Endothelial cell of umbilical vein (primary cell): ENCODE data around the gene GLI1. TPM values are rescaled to one million over a fixed set of nuclear protein-coding genes. Genes with fewer than 3 reads are reported as not detected.

Source experiments
- BruUV-seq: library from RNA; stranded (reverse); fragments of 400-500 nt; replicated peaks from 2 replicates; lab custom pipeline; 2021; lab: Mats Ljungman, UMichigan
- CTCF ChIA-PET: fragments of 300-600, 350-600 bp; sonication (Branson Sonifier 250); formaldehyde crosslinking; loops from one replicate; lab custom pipeline; 2021; ENCODE audit warnings: antibody characterized with exemption, inconsistent platforms; lab: Charles Lee
- POLR2A ChIA-PET: fragments of 300-600, 350-600 bp; sonication (Branson Sonifier 250); formaldehyde crosslinking; loops from one replicate; lab custom pipeline; 2021; ENCODE audit warnings: antibody characterized with exemption, inconsistent platforms; lab: Charles Lee
- DNase-seq: peaks from one replicate; pipeline ENCODE4 v3.0.0-alpha.2; 2011; ENCODE audit warnings: low read depth, low spot score
- FAIRE-seq: peaks from 2 replicates; lab custom pipeline; 2011; peaks lifted over from hg19 to GRCh38; lab: Jason Lieb, UNC
- H2AFZ ChIP-seq: 2 replicates; pipeline ENCODE4 v1.6.0; 2012; ENCODE audit warnings: low read depth, low read length, control low read depth, inconsistent platforms
- H3K27ac ChIP-seq: 2 replicates; pipeline ENCODE4 v1.5.1; 2011; ENCODE audit warnings: low read depth, mild to moderate bottlenecking, control low read depth, low read length, moderate library complexity; ENCODE audit not compliant: insufficient read depth
- H3K27me3 ChIP-seq, 2 experiments: 2 replicates each; pipeline versions ENCODE4 v1.6.0 to v1.6.1; 2011; ENCODE audit warnings: low read length in 2 of 2, mixed read lengths in 1 of 2; ENCODE audit not compliant: control insufficient read depth in 2 of 2, insufficient read depth in 2 of 2
- H3K36me3 ChIP-seq, 2 experiments: 2 replicates in 1 of 2; 3 replicates in 1 of 2; pipeline ENCODE4 v1.5.1; 2011; ENCODE audit warnings: low read length in 2 of 2, mild to moderate bottlenecking in 1 of 2, moderate library complexity in 1 of 2; ENCODE audit not compliant: control insufficient read depth in 2 of 2, insufficient read depth in 2 of 2; ENCODE audit errors: extremely low read depth in 1 of 2
- H3K4me1 ChIP-seq: 3 replicates; pipeline ENCODE4 v1.5.1; 2011; ENCODE audit warnings: mild to moderate bottlenecking, low read length; ENCODE audit not compliant: control insufficient read depth, insufficient read depth; ENCODE audit errors: extremely low read depth
- H3K4me2 ChIP-seq: 2 replicates; pipeline ENCODE4 v1.6.1; 2011; ENCODE audit warnings: low read length, control low read depth, mixed read lengths; ENCODE audit not compliant: insufficient read depth
- H3K4me3 ChIP-seq, 3 experiments: fragments of 200-600 bp in 1 of 3; sonication (generic), shearing (Covaris generic) in 1 of 3; replicated peaks in 1 of 3; 2 replicates each; pipeline ENCODE4 v1.5.1; 2011 to 2016; ENCODE audit warnings: control low read depth in 3 of 3, low read length in 3 of 3, mild to moderate bottlenecking in 2 of 3, inconsistent platforms in 1 of 3, low read depth in 1 of 3, moderate library complexity in 1 of 3; ENCODE audit not compliant: insufficient read depth in 1 of 3
- H3K79me2 ChIP-seq: 2 replicates; pipeline ENCODE4 v1.6.0; 2012; ENCODE audit warnings: low read length, inconsistent platforms; ENCODE audit not compliant: control insufficient read depth, insufficient read depth
- H3K9ac ChIP-seq: replicated peaks from 2 replicates; pipeline ENCODE3; 2011; ENCODE audit warnings: low read length, control low read depth; ENCODE audit not compliant: insufficient read depth; ENCODE audit errors: extremely low read depth
- H3K9me1 ChIP-seq: replicated peaks from 3 replicates; pipeline ENCODE4 v1.6.0; 2011; ENCODE audit warnings: mild to moderate bottlenecking, low read length; ENCODE audit not compliant: control insufficient read depth, insufficient read depth; ENCODE audit errors: extremely low read depth
- H3K9me3 ChIP-seq: replicated peaks from 2 replicates; pipeline ENCODE4 v1.5.1; 2012; ENCODE audit warnings: low read length, inconsistent platforms; ENCODE audit not compliant: control insufficient read depth, insufficient read depth
- H4K20me1 ChIP-seq: replicated peaks from 2 replicates; pipeline ENCODE3; 2011; ENCODE audit warnings: mild to moderate bottlenecking, low read length; ENCODE audit not compliant: control insufficient read depth, insufficient read depth; ENCODE audit errors: extremely low read depth
- EZH2 ChIP-seq: IDR thresholded peaks from 2 replicates; pipeline ENCODE4 v1.6.1; 2012; ENCODE audit warnings: borderline replicate concordance, low read depth, mild to moderate bottlenecking, moderate library complexity, low read length, inconsistent platforms; ENCODE audit not compliant: severe bottlenecking
- FOS ChIP-seq: IDR thresholded peaks from 2 replicates; pipeline ENCODE4 v1.6.1; 2011; ENCODE audit warnings: mild to moderate bottlenecking, low read length, moderate library complexity, borderline replicate concordance; ENCODE audit not compliant: insufficient read depth
- GATA2 ChIP-seq: IDR thresholded peaks from 2 replicates; pipeline ENCODE4 v1.7.0; 2011; ENCODE audit warnings: low read depth, mild to moderate bottlenecking, moderate library complexity, mixed read lengths, low read length; ENCODE audit not compliant: insufficient read length, insufficient read depth
- JUN ChIP-seq: IDR thresholded peaks from 2 replicates; pipeline ENCODE4 v1.6.1; 2011; ENCODE audit warnings: borderline replicate concordance, low read depth; ENCODE audit not compliant: insufficient read length, insufficient read depth
- MYC ChIP-seq: IDR thresholded peaks from one replicate; pipeline ENCODE4 v1.6.1; 2011; ENCODE audit warnings: mild to moderate bottlenecking, low read depth, low read length
- POLR2A ChIP-seq: IDR thresholded peaks from 2 replicates; pipeline ENCODE4 v1.6.1; 2012; ENCODE audit warnings: low read depth, mild to moderate bottlenecking, control low read depth, low read length
- dilution Hi-C: fragments of 300-500 bp; cut with MboI; formaldehyde crosslinking; loops from one replicate; pipeline ENCODE4 v1.15.0; 2019; ENCODE audit warnings: low sequenced_read_pairs; ENCODE audit not compliant: extremely low pct_ligation_motif_present
- intact Hi-C: fragments of 100-400 bp; cut with micrococcal nuclease; formaldehyde crosslinking; loops from one replicate; pipeline ENCODE4 v1.10.0; 2022
- polyA plus RNA-seq, 4 experiments: library from polyadenylated mRNA; depleted of rRNA in 3 of 4; stranded (reverse) in 3 of 4; unstranded in 1 of 4; fragments of >200 nt; gene quantifications; 2 replicates each; pipeline versions ENCODE4 v1.2.1 to v1.2.3, GENCODE V29; 2011 to 2012; ENCODE audit warnings: missing spikeins in 1 of 4
- total RNA-seq: library from RNA; stranded (reverse); gene quantifications from 2 replicates; pipeline ENCODE4 v1.2.3, GENCODE V29; 2021
- TF ChIP-seq, protein P1 (sequence below): IDR thresholded peaks from 2 replicates; pipeline ENCODE4 v1.6.1; 2011; ENCODE audit not compliant: insufficient read depth, insufficient read length

GLI1 gene
- total and polyA plus RNA-seq, 2 donors (not counting 3 experiments of a cell fraction or from before 2014, with no cell fraction given): 0.10 to 0.29 TPM

DNA sequence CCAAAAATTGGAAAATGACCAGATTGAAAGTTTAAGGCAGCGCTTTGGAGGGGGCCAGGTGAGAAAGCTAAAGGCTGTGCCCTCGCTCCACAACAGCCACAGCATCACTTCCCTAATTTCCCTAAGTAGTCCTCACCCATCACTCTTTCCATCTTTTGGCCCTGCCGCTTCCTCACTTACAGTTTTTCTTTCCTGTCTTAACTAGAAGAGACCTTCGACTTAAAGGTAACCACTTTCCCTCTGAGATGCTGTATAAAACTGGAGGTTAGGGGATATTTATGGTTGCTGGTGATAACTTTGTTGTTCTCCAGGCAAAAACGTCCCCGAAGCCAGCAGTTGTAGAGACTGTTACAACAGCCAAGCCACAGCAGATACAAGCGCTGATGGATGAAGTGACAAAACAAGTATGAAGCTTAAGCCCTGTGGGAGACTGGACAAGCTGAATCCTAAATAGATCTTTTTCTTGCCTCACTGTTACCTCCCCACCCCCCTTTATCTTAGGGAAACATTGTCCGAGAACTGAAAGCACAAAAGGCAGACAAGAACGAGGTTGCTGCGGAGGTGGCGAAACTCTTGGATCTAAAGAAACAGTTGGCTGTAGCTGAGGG lies 56.5 kb downstream of the GLI1 start:
- Histone ChIP-seq H3K4me3 (no peak overlapping the region), H3K27me3 (no peaks in the 10 kb centered on the region), H3K79me2 (peaks cover 23% of the 10 kb centered on the region), H3K4me1 (peaks cover 23% of the 10 kb centered on the region), H3K9ac (no peak overlapping the region), H2AFZ (no peak overlapping the region), H3K9me1 (no peaks in the 10 kb centered on the region), H3K4me2 (no peak overlapping the region), H3K36me3 (peaks cover 33 to 45% of the 10 kb centered on the region in 2 experiments), H3K9me3 (no peaks in the 10 kb centered on the region), H3K27ac (no peak overlapping the region), H4K20me1 (no peaks in the 10 kb centered on the region)
- dilution Hi-C loops (no loop called here), intact Hi-C loops (no loop called here)
- no peak for FAIRE-seq
- POLR2A ChIA-PET: interaction anchor here (0.9 kb wide), 1 partner anchor 17 kb away, joined by 4 read pairs; no protein-coding TSS in a partner anchor
- CTCF ChIA-PET: interaction anchor here (1.8 kb wide), 1 partner anchor 11 kb away, joined by 4 read pairs; no protein-coding TSS in a partner anchor
- TSS peak; percentile 5 for BruUV-seq
- no peak for DNase-seq
- TF ChIP-seq MYC: no peak
- no peak for TF ChIP-seq FOS
- TF ChIP-seq, protein P1, sequence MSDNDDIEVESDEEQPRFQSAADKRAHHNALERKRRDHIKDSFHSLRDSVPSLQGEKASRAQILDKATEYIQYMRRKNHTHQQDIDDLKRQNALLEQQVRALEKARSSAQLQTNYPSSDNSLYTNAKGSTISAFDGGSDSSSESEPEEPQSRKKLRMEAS: no peak
- no peak for TF ChIP-seq EZH2
- no peak for TF ChIP-seq JUN
- TF ChIP-seq GATA2: no peak
- no peak for TF ChIP-seq POLR2A
